ENCODE data around the gene AP3D1. TPM values are rescaled to one million over a fixed set of nuclear protein-coding genes. Genes with fewer than 3 reads are reported as not detected.

Gene AP3D1
- total RNA-seq, 4 donors from 2014 or later = 66.7 to 107 (median 79.6) TPM

GRCh38 chr19:2058570-2059421 is 92.6 kb downstream of the AP3D1 start:
- ATAC-seq (ENCODE audit: low FRiP score) = no peak
- no peak for TF ChIP-seq CTCF (IDR thresholded peaks at IDR 0.05)
- DNase-seq (ENCODE audit: low spot score) = no peak

- no peak for DNase-seq (ENCODE audit: low spot score)
These were observed 93.6 kb downstream of the AP3D1 start for GRCh38 chr19:2057484-2058469.

GRCh38 chr19:2056837-2057192 is 94.6 kb downstream of the AP3D1 start:
- TF ChIP-seq CTCF (IDR thresholded peaks at IDR 0.05) = no peak
- DNase-seq (ENCODE audit: low spot score) = no peak
- ATAC-seq (ENCODE audit: low FRiP score) = no peak

More at GRCh38 chr19:2057484-2058469, 93.6 kb downstream of the AP3D1 start:
- ATAC-seq (ENCODE audit: low FRiP score) = no peak
- no peak for TF ChIP-seq CTCF (IDR thresholded peaks at IDR 0.05)

GRCh38 chr19:2055931-2056836 is 95.2 kb downstream of the AP3D1 start:
- DNase-seq (ENCODE audit: low spot score) (no peak), ATAC-seq (ENCODE audit: low FRiP score) (no peak)
- no peak for TF ChIP-seq CTCF (IDR thresholded peaks at IDR 0.05)

- DNase-seq (ENCODE audit: low spot score) (no peak), ATAC-seq (ENCODE audit: low FRiP score) (no peak)
- TF ChIP-seq CTCF (IDR thresholded peaks at IDR 0.05) = no peak
These were observed 96.6 kb downstream of the AP3D1 start for GRCh38 chr19:2054763-2055162.

GRCh38 chr19:2053601-2054389 is 97.6 kb downstream of the AP3D1 start:
- no peak for ATAC-seq (ENCODE audit: low FRiP score)
- no peak for DNase-seq (ENCODE audit: low spot score)
- no peak for TF ChIP-seq CTCF (IDR thresholded peaks at IDR 0.05)

All from omental fat pad (tissue), 4 donors.